NCI-H345 (cell line): ENCODE results near the gene TSPAN14.

ENCODE experiments used
- DNase-seq: peaks from one replicate; lab custom pipeline; 2025; lab: John Stamatoyannopoulos, UW

Gene TSPAN14

GRCh38 chr10:80504158-80504811, 50.2 kb downstream of the TSPAN14 start:
- no peak for DNase-seq

GRCh38 chr10:80504897-80505465, 50.9 kb downstream of the TSPAN14 start:
- DNase-seq: no peak

DNA sequence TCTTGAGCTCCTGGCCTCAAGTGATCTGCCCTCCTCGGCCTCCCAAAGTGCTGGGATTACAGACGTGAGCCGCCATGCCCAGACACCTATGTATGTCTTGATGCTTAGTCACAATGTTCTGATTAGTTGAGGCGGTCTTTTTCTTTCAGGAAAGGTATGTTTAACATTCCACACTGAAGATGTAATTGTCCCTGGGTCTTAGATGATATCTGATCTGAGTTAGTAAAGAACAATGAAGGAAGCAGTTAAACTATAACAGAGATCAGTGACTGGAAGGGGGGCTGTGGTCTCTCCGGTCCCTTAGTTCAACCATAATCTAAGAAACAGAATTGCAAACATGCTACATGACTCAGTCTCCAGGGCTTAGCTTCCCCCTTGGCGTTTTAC, 52.1 kb downstream of the TSPAN14 start:
- DNase-seq: no peak

- no peak for DNase-seq
These were observed 52.9 kb downstream of the TSPAN14 start for GRCh38 chr10:80506836-80507487.

DNA sequence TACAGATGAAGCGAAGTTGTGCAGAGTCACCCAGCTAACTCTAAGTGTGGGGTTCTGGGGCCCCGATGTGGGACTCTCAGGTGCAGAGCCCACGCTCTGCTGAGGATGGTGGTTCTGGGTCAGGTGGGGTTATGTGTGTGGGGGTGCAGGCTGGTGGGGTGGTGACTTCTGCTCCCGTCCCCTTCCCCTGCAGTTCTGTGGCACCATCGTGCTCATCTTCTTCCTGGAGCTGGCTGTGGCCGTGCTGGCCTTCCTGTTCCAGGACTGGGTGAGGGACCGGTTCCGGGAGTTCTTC, 54.9 kb downstream of the TSPAN14 start:
- no peak for DNase-seq

- DNase-seq: no peak
These were observed 55.5 kb downstream of the TSPAN14 start for GRCh38 chr10:80509403-80510161.

- DNase-seq: no peak
These were observed 58.0 kb downstream of the TSPAN14 start for GRCh38 chr10:80512031-80512526.

GRCh38 chr10:80513106-80513505, 59.0 kb downstream of the TSPAN14 start:
- DNase-seq: no peak

DNA sequence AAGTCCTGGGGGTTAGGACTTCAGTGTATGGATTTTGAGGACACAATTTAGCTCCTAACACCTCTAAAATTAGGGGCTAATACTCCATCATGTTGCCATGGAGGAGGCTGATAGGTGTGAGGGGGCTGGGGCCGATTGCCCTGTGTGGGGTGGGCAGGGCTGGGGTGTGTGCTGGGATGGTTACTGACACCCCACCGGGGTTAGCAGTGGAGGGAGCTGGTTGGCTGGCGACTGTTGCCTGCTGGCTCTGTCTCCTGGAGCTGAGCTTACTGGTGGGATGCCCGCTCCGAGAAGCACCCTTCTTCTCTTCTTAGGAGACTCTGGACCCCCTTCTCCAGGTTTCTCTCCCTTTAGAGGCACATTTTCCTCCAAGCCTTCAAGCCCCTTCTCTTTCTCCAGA, 61.4 kb downstream of the TSPAN14 start:
- DNase-seq: no peak

GRCh38 chr10:80515941-80516340, 61.8 kb downstream of the TSPAN14 start:
- no peak for DNase-seq

DNA sequence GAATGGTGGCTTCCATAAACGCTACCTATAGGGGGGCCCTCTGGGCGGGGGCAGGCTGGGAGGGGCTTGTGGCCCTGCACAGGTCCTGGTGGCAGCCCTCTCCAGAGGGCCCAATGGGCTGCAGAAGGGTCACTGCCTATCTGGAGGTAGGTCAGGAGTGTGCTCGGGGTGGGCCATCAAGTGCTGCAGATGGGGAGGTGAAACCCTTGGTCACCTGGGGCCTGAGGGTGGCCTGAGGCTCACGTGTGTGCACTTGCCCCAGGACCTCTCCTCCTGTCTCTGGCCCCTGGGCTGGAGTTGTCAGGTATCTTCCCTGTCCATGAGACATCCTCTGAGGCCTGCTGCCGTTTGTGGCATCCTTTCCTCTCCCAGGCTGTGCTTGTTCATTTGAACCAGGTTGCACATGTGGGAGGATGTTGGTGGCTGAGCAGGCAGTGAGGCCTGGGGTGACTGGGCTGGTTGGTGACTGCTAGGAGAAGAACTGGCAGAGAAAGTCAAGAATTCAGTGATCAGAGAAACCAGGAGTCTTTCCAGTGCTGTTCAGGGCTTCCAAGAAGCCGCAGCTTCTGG, 62.5 kb downstream of the TSPAN14 start:
- no peak for DNase-seq

GRCh38 chr10:80517416-80518142, 63.5 kb downstream of the TSPAN14 start:
- DNase-seq: no peak

DNA sequence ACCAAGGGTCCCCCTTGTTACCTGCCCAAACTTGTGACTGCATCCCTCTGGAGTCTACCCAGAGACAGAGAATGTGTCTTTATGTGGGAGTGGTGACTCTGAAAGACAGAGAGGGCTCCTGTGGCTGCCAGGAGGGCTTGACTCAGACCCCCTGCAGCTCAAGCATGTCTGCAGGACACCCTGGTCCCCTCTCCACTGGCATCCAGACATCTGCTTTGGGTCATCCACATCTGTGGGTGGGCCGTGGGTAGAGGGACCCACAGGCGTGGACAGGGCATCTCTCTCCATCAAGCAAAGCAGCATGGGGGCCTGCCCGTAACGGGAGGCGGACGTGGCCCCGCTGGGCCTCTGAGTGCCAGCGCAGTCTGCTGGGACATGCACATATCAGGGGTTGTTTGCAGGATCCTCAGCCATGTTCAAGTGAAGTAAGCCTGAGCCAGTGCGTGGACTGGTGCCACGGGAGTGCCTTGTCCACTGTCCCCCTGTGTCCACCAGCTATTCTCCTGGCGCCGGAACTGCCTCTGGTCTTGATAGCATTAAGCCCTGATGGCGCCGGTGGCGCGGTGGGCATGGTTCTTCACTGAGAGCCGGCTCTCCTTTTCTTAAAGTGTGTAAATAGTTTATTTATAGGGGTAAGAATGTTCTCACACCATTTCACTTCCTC, 64.2 kb downstream of the TSPAN14 start:
- no peak for DNase-seq

- no peak for DNase-seq
These were observed 64.8 kb downstream of the TSPAN14 start for GRCh38 chr10:80518807-80519360.

- no peak for DNase-seq
These were observed 66.0 kb downstream of the TSPAN14 start for GRCh38 chr10:80519936-80520650.

GRCh38 chr10:80520661-80521470, 66.8 kb downstream of the TSPAN14 start:
- DNase-seq: no peak

DNA sequence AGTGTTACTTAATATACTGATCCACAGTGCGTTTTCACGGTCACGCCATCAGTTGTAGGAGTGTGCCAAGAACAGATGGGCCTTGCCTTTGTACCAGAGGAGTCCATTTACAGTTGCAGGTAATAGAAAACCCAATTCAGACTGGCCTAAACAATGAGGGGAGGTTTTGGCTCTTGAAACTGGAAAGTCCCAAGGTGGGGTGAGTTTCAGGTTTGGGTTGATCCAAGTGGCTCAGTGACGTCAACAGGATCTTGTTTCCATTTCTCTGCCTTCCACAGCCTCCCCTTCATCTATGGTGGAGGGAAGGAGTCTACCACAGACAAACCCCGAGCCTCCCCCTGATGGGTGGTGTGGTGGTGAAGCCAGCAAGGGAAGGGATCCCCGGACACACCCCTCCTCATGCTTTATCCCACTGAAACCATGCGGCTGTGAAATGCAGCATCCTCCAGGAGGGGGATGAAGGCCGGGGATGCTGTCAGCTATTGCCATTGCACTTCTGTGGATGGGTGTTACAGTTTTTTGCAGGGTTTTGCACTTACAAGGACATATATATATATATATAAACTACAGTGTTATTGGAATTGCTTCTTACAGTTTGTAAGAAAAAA, 68.8 kb downstream of the TSPAN14 start:
- peak; percentile 10 for DNase-seq

- DNase-seq: no peak
These were observed 69.7 kb downstream of the TSPAN14 start for GRCh38 chr10:80523773-80524172.
